Measurements from ENCODE around the gene IFNK.

The IFNK gene

DNA sequence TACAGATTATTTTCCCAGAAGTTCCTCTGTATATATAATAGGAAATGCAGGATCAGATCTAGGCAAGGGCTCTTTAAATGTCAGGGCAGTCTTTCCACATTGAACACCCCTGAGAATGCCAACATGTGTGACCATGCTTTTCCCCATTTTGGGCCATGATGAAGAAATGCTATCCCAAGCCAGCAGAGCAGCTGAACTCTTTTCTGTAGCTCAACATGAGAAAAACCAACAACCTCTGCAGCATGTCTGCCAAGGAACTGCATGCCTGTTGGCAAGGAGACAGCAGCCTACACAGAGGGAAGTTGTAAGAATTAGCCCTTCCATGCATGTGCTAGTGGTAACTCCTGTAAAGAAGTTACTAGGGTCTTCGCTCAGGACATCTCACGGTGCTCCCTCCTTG is 9.5 kb upstream of the IFNK start:
- DNase-seq = no peak

DNA sequence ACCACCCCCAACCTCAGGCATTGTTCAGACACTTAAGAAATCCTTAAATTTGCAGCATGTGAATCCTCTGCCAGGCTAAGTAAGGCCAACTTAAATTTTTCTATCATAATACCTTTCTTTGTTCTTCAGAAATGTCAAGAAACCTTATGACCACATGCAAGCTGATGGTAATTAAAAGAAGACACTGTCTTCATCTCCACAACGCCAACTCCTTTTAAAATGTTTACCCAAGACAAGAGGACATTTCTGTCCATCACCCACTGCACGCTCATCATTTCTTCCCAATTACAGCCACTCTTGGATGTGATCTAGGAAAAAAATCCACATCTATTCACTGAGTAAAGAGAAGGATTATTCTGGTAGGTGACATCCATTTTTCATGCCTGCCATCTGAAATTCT is 6.1 kb upstream of the IFNK start:
- DNase-seq = no peak

DNA sequence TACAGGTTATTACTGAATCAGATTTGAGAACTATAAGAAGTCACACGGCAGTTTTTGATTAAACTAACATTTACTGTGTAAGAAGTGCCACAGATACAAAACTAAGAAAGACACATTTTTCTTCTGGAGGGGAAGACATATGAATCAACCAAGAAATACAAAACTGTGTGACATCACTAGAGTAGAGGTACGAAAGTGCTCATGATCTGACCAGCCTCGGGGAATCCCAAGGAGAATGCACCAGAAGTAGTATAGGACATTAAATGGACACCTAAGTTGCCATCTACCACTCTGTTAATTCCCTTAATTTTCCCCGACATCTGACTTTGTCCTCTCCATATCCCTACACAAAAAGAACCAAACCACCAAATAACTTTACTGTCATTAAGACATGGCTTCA is 5.3 kb upstream of the IFNK start:
- DNase-seq = no peak

DNA sequence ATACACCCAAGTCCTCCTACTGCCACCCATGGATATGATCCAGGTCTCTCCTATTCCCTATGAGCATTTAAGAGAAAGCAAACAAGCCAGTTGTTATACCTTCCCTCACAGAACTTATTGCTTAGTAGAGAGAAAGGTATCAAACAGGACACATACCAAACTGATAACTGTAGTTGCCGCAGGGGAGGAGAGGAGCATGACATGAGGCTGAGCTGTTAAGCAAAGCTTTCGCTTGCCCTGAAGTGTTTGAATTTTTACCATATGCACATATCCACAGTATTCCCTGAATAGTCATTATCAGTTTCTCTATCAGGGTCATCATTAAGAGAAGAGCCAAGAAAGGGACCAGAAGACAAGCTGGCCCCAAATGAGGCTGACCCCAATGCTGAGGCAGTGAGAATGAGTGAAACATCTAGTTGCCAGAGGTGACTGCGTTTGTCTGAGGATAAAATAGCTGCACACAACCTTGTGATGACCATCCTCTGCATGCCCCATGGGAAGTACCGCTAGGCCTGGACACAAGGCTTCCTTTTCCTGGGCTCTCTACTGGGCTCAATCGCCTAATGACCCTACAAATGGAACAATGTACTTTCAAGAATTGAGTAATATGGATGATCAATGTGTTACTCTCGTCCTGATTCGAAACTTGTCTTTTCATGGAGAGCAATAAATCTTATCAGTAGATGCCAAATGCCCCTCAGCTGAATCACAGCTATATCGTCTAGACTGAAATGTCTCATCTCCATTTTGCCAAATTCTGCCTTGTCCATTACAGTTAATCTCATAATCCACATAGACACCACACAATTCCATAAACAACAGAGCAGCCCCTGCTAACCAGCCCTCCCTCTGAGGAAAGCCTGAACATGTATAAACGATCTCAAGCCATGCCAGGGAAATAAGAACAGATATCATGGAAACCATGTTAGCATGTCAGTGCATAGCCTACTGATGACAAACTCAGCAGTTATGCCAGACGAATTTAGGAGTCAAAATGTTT is 4.3 kb upstream of the IFNK start:
- no peak for DNase-seq

DNA sequence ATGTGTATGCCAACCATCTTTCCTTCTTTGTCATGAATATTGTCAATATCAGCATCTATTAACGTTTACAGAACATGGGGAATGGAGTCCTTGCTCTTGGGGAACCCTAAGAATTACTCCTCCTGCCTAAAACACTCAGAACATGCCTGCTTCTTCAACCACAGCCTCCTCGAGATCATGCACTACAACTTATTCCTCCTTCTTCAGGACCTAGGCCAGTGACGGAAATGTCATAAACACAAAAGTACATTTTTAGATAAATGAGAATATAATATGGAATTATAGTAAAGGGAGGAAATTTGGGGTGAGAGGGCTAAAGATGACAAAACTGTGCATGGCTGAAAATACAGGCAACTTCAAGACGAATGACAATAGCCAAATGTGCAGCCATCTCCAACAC is 3.1 kb upstream of the IFNK start:
- no peak for DNase-seq

DNA sequence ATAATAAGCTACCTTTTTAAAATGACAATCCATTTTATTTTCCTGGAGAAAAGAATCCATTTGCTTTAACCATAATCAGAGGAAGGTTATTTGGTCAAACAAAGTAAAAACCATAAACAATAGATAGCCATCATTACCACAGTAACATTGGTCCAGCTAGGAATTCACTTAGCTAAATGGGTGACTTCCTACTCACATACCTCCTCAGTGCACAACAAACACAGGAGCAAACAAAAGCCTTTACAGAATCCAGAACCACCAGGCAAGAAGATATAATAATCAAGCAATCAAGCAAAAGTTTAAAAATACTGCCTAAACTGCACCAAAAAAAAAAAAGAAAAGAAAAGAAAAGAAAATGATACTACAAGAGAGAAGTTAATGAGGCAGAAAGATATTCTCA is 949 bp upstream of the IFNK start:
- DNase-seq = no peak

GRCh38 chr9:27527702-27528075 is 3.6 kb downstream of the IFNK start:
- DNase-seq = no peak

DNA sequence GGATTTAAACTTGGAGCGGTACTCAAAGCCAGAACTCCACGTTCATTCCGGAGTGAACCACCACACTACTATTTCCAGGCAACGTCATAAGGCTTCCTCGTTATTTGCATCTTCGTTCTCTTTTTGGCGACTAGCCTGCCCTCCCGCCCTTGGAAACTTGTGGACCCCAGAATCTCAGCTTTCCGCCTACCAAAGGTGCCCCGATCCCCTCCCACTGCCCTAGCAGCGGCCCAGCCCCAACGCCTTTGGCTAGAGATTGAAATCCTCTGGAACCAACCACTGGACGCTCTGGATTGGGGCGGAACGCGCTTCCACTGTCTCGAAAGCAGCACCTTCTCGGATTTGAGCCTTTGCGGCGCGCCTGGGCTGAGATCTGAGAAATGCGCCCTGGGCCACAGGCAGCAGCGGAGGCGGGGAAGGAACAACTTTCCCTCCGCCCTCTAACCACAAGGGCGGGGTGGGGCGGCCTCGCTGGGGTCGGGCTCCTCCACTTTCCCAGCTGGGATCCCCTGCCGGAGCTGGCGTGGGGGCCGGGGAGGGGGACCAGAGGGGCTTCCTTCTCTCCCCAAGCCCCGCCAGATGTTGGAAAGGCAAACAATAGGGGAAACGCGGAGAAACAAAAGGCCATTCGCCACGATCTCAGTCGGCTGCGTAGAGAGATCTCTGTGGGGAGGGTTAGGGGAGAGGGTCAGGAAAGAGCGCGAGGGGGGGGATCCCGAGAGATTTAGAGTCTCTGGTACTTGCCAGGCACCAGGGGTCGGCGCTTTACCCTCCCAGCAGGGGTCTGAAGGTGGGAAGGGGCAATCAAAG is 4.2 kb downstream of the IFNK start:
- peak; percentile 77 for DNase-seq

GRCh38 chr9:27528886-27529315 is 4.8 kb downstream of the IFNK start:
- DNase-seq = peak; percentile 73

GRCh38 chr9:27529316-27530278 is 5.5 kb downstream of the IFNK start, which contains the start of gene MOB3B:
Gene MOB3B (minus strand): TSS chr9:27529814. CDS start chr9:27455550, 74,264 bp downstream.
- DNase-seq = peak; percentile 90

- no peak for DNase-seq
Measured at GRCh38 chr9:27530915-27531755, 7.0 kb downstream of the IFNK start.

- DNase-seq = no peak
Measured at GRCh38 chr9:27532046-27532445, 8.0 kb downstream of the IFNK start.

DNA sequence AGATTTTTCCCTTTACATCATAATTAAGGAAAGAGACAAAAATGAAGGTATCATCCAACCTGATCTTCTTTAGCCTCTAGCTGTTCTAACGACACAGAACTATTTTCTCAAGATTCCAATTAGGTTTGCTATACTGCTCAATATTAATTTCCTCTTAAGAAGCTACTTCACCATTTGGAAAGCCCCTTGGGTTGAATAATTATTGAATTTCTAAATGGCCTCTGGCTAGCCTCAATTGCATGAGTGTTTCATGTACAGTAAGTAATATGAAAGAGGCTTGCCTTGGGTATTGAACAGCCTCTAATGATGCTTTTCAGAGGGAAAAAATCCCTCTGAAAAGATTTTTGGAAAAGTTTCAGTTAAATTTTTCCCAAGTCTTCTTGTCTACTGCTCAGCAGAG is 9.2 kb downstream of the IFNK start:
- DNase-seq = no peak

DNA sequence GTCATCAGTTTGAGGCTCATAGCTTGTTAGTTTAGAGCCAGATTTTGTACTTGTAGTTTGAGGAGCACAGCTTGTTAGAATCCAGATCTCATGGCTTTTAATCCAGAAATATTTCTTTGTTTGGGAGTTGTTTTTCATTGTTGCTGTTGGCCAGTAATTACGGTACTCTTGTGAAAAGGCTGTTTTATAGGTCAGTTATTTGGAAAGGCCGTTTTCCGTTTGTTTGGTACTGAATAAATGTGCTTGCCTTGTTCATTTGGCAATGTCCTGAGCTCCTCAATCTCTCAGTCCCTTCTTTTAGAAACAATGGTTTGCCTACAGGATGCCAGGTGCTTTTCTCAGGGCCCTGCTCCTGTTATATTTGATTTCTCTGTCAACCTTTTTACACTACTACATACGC is 10.0 kb downstream of the IFNK start:
- DNase-seq = no peak

DNA sequence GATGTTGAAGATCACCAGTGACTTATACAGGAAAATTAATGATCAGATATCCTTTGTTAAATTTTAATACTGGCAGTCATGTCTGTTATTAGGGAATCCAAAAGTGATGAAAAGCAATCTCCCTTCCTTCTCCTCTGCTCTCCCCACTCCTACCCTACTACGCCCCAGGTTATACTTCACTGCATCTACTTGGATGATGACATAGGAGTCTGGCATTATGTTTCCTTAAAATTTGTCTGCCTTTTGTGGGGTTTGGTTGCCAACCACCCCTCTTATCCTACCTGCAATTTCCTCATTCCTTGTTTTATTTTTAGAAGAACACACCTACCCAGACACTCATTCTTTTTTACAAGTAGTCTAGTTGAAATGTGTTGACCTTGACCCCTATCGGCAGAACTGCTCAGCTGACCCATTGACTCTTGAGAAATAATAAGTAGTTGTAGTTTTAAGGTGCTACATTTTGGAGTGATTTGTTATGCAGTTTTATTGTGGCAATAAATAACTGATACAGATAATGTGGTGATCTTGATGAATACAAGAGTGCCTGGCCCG is 10.6 kb downstream of the IFNK start:
- DNase-seq = no peak

- DNase-seq = no peak
Measured at GRCh38 chr9:27535701-27536118, 11.6 kb downstream of the IFNK start.

DNA sequence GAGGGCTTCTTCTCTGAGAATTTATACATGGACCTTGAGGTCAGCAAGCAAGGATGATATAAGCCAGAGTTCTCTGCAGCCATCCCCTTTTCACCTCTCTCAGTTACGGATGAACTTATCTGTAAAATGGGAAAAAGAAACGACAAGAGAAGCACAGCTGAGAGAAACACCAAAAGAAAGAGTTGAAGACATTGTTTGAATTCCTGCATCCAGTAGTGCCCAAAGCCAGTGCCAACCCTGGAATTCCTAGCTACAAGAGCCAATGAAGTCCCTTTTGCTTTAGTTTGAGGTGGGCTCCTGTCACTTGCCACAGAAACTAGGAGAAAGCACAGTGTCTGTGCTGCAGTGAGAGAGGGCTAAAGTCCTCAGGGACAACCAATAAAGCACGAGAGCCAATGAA is 12.1 kb downstream of the IFNK start:
- no peak for DNase-seq

- no peak for DNase-seq
Measured at GRCh38 chr9:27537027-27537435, 12.9 kb downstream of the IFNK start.

DNA sequence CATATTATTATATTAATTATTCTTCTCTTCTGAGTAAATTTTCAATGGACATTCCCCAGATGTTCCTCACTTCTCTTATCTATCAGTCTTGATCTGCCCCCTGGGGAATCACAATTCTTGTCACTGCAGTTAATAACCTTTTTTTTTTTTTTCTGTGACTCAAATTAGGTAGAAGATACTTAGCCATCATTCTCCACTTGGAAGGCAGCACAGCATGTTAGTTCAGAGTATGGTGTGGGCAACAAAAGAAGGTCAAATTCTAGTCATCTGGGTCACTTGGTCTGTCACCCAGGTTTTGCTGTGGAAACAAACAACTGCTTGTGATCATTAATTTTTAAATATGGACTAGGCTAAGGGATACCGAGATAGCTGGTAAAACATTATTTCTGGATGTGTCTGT is 13.7 kb downstream of the IFNK start:
- DNase-seq = no peak

- no peak for DNase-seq
Measured at GRCh38 chr9:27538647-27539046, 14.6 kb downstream of the IFNK start.

All from activated CD8-positive, alpha-beta memory T cell treated with anti-CD3 and anti-CD28 coated beads, Interleukin-2, amount 50 U/mL, for 48 hours (primary cell).